Measurements from ENCODE around the gene PLD3.

The PLD3 gene

GRCh38 chr19:40370997-40371801 lies 22.7 kb downstream of the PLD3 start:
- no peaks in the 10 kb centered on the region for H3K27me3 ChIP-seq (ENCODE audit: insufficient read depth, insufficient read length)
- peaks cover 13% of the 10 kb centered on the region for H3K4me1 ChIP-seq (ENCODE audit: insufficient read depth, insufficient read length)
- no peak overlapping the region for H3K9ac ChIP-seq (ENCODE audit: insufficient read length, low read depth)
- TF ChIP-seq SUZ12 (IDR thresholded peaks at IDR 0.05; ENCODE audit: extremely low read depth, insufficient read depth, insufficient read length), result no peak
- TF ChIP-seq ZNF274 (IDR thresholded peaks at IDR 0.05; ENCODE audit: low read depth, low read length), result no peak
- TF ChIP-seq YY1 (IDR thresholded peaks at IDR 0.05; ENCODE audit: insufficient read depth, insufficient read length), result no peak
- no peak overlapping the region for H3K4me3 ChIP-seq (ENCODE audit: insufficient read length, low read depth)
- no peaks in the 10 kb centered on the region for H3K9me3 ChIP-seq (ENCODE audit: insufficient read depth, low read length)
- no peak for DNase-seq (ENCODE audit: low read depth, low spot score)
- H3K36me3 ChIP-seq (ENCODE audit: insufficient read depth, insufficient read length, low read length), result peaks cover 75% of the 10 kb centered on the region

DNA sequence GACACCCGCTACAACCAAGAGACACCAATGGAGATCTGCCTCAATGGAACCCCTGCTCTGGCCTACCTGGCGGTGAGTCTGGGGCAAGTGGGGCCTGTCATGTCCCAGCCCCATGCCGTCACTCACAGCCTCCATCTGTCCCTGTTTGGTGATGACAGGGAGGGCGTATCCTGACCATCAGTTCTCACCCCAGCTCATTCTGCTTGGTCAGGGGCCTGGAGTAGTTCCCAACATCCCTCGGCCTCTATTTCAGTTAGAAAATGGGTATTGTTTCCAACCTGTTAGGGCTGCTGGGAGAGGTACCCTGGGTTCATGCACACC lies 23.3 kb downstream of the PLD3 start:
- Histone ChIP-seq H3K9ac (ENCODE audit: insufficient read length, low read depth) (no peak overlapping the region), H3K36me3 (ENCODE audit: insufficient read depth, insufficient read length, low read length) (peaks cover 81% of the 10 kb centered on the region), H3K4me1 (ENCODE audit: insufficient read depth, insufficient read length) (peaks cover 13% of the 10 kb centered on the region), H3K9me3 (ENCODE audit: insufficient read depth, low read length) (no peaks in the 10 kb centered on the region), H3K27me3 (ENCODE audit: insufficient read depth, insufficient read length) (no peaks in the 10 kb centered on the region), H3K4me3 (ENCODE audit: insufficient read length, low read depth) (no peak overlapping the region)
- TF ChIP-seq ZNF274 (IDR thresholded peaks at IDR 0.05; ENCODE audit: low read depth, low read length) (no peak), SUZ12 (IDR thresholded peaks at IDR 0.05; ENCODE audit: extremely low read depth, insufficient read depth, insufficient read length) (no peak), YY1 (IDR thresholded peaks at IDR 0.05; ENCODE audit: insufficient read depth, insufficient read length) (no peak)
- no peak for DNase-seq (ENCODE audit: low read depth, low spot score)

GRCh38 chr19:40374084-40374483 lies 25.6 kb downstream of the PLD3 start:
- no peaks in the 10 kb centered on the region for H3K9me3 ChIP-seq (ENCODE audit: insufficient read depth, low read length)
- no peak overlapping the region for H3K9ac ChIP-seq (ENCODE audit: insufficient read length, low read depth)
- H3K4me3 ChIP-seq (ENCODE audit: insufficient read length, low read depth), result no peak overlapping the region
- peaks cover 81% of the 10 kb centered on the region for H3K36me3 ChIP-seq (ENCODE audit: insufficient read depth, insufficient read length, low read length)
- TF ChIP-seq ZNF274 (IDR thresholded peaks at IDR 0.05; ENCODE audit: low read depth, low read length), result no peak
- no peak for TF ChIP-seq YY1 (IDR thresholded peaks at IDR 0.05; ENCODE audit: insufficient read depth, insufficient read length)
- TF ChIP-seq SUZ12 (IDR thresholded peaks at IDR 0.05; ENCODE audit: extremely low read depth, insufficient read depth, insufficient read length), result no peak
- peaks cover 8% of the 10 kb centered on the region for H3K4me1 ChIP-seq (ENCODE audit: insufficient read depth, insufficient read length)
- H3K27me3 ChIP-seq (ENCODE audit: insufficient read depth, insufficient read length), result no peaks in the 10 kb centered on the region
- DNase-seq (ENCODE audit: low read depth, low spot score), result no peak

- Histone ChIP-seq H3K27me3 (ENCODE audit: insufficient read depth, insufficient read length) (no peaks in the 10 kb centered on the region), H3K4me3 (ENCODE audit: insufficient read length, low read depth) (no peak overlapping the region), H3K4me1 (ENCODE audit: insufficient read depth, insufficient read length) (peaks cover 9% of the 10 kb centered on the region), H3K9ac (ENCODE audit: insufficient read length, low read depth) (no peak overlapping the region), H3K9me3 (ENCODE audit: insufficient read depth, low read length) (no peaks in the 10 kb centered on the region), H3K36me3 (ENCODE audit: insufficient read depth, insufficient read length, low read length) (peaks cover 75% of the 10 kb centered on the region)
- no peak for TF ChIP-seq ZNF274 (IDR thresholded peaks at IDR 0.05; ENCODE audit: low read depth, low read length)
- TF ChIP-seq SUZ12 (IDR thresholded peaks at IDR 0.05; ENCODE audit: extremely low read depth, insufficient read depth, insufficient read length), result no peak
- TF ChIP-seq YY1 (IDR thresholded peaks at IDR 0.05; ENCODE audit: insufficient read depth, insufficient read length), result no peak
- DNase-seq (ENCODE audit: low read depth, low spot score), result no peak
Measured at GRCh38 chr19:40376286-40376862, 27.9 kb downstream of the PLD3 start.

DNA sequence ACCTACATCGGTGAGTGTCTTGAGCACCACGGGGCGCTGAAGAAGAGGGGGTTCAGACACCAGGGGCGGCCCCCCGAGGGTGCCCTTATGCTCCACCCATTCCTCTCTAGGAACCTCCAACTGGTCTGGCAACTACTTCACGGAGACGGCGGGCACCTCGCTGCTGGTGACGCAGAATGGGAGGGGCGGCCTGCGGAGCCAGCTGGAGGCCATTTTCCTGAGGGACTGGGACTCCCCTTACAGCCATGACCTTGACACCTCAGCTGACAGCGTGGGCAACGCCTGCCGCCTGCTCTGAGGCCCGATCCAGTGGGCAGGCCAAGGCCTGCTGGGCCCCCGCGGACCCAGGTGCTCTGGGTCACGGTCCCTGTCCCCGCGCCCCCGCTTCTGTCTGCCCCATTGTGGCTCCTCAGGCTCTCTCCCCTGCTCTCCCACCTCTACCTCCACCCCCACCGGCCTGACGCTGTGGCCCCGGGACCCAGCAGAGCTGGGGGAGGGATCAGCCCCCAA lies 29.4 kb downstream of the PLD3 start:
- H3K9me3 ChIP-seq (ENCODE audit: insufficient read depth, low read length), result no peaks in the 10 kb centered on the region
- no peak overlapping the region for H3K9ac ChIP-seq (ENCODE audit: insufficient read length, low read depth)
- H3K4me1 ChIP-seq (ENCODE audit: insufficient read depth, insufficient read length), result peaks cover 5% of the 10 kb centered on the region
- no peaks in the 10 kb centered on the region for H3K27me3 ChIP-seq (ENCODE audit: insufficient read depth, insufficient read length)
- DNase-seq (ENCODE audit: low read depth, low spot score), result no peak
- H3K4me3 ChIP-seq (ENCODE audit: insufficient read length, low read depth), result no peak overlapping the region
- peaks cover 60% of the 10 kb centered on the region for H3K36me3 ChIP-seq (ENCODE audit: insufficient read depth, insufficient read length, low read length)
- TF ChIP-seq SUZ12 (IDR thresholded peaks at IDR 0.05; ENCODE audit: extremely low read depth, insufficient read depth, insufficient read length), result no peak
- TF ChIP-seq ZNF274 (IDR thresholded peaks at IDR 0.05; ENCODE audit: low read depth, low read length), result no peak
- no peak for TF ChIP-seq YY1 (IDR thresholded peaks at IDR 0.05; ENCODE audit: insufficient read depth, insufficient read length)

DNA sequence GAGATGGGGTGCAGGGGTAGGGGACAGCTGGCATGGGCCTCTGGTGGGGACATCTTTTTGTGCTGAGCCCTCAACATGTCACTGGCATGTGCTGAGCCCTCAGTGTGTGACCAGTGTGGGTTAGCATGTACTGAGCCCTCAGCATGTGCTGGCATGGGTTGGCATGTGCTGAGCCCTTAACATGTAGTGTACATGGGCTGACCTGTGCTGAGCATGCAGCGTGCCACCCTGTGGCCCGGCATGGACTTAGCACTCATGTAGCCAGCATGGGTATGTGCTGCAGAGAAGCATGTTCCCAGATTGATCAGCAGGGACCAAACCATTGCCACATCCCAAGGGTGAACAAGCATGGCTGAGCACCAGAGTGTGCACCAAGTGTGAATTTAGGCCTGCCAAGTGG lies 30.0 kb downstream of the PLD3 start:
- TF ChIP-seq ZNF274 (IDR thresholded peaks at IDR 0.05; ENCODE audit: low read depth, low read length) (no peak), SUZ12 (IDR thresholded peaks at IDR 0.05; ENCODE audit: extremely low read depth, insufficient read depth, insufficient read length) (no peak), YY1 (IDR thresholded peaks at IDR 0.05; ENCODE audit: insufficient read depth, insufficient read length) (no peak)
- H3K4me1 ChIP-seq (ENCODE audit: insufficient read depth, insufficient read length), result peaks cover 5% of the 10 kb centered on the region
- no peaks in the 10 kb centered on the region for H3K9me3 ChIP-seq (ENCODE audit: insufficient read depth, low read length)
- peaks cover 57% of the 10 kb centered on the region for H3K36me3 ChIP-seq (ENCODE audit: insufficient read depth, insufficient read length, low read length)
- no peak for DNase-seq (ENCODE audit: low read depth, low spot score)
- H3K9ac ChIP-seq (ENCODE audit: insufficient read length, low read depth), result no peak overlapping the region
- H3K4me3 ChIP-seq (ENCODE audit: insufficient read length, low read depth), result no peak overlapping the region
- no peaks in the 10 kb centered on the region for H3K27me3 ChIP-seq (ENCODE audit: insufficient read depth, insufficient read length)

- DNase-seq (ENCODE audit: low read depth, low spot score), result no peak
- Histone ChIP-seq H3K4me1 (ENCODE audit: insufficient read depth, insufficient read length) (peaks cover 5% of the 10 kb centered on the region), H3K9me3 (ENCODE audit: insufficient read depth, low read length) (no peaks in the 10 kb centered on the region), H3K36me3 (ENCODE audit: insufficient read depth, insufficient read length, low read length) (peaks cover 49% of the 10 kb centered on the region), H3K4me3 (ENCODE audit: insufficient read length, low read depth) (no peak overlapping the region), H3K9ac (ENCODE audit: insufficient read length, low read depth) (no peak overlapping the region), H3K27me3 (ENCODE audit: insufficient read depth, insufficient read length) (no peaks in the 10 kb centered on the region)
- TF ChIP-seq ZNF274 (IDR thresholded peaks at IDR 0.05; ENCODE audit: low read depth, low read length) (no peak), YY1 (IDR thresholded peaks at IDR 0.05; ENCODE audit: insufficient read depth, insufficient read length) (no peak), SUZ12 (IDR thresholded peaks at IDR 0.05; ENCODE audit: extremely low read depth, insufficient read depth, insufficient read length) (no peak)
Measured at GRCh38 chr19:40379446-40380198, 31.1 kb downstream of the PLD3 start.

Data from NT2/D1 (cell line).